H1 (cell line): Measurements from ENCODE around the gene CCDC71. TPM values are rescaled to one million over a fixed set of nuclear protein-coding genes. Genes with fewer than 3 reads are reported as not detected.

ENCODE experiments used
- CTCF ChIA-PET: fragments of 300-600 bp; sonication (Branson Sonifier 250); formaldehyde crosslinking; loops from one replicate; lab custom pipeline; 2021; ENCODE audit not compliant: partially characterized antibody; lab: Charles Lee
- POLR2A ChIA-PET: fragments of 300-600 bp; sonication (Branson Sonifier 250); formaldehyde crosslinking; loops from one replicate; lab custom pipeline; 2021; ENCODE audit warnings: inconsistent platforms; ENCODE audit not compliant: partially characterized antibody; lab: Charles Lee
- DNase-seq, 2 experiments: peaks; one replicate each; pipeline versions ENCODE4 v3.0.0 to v3.0.0-alpha.2; 2010 to 2022; ENCODE audit warnings: low spot score in 2 of 2, low read depth in 1 of 2, mixed read lengths in 1 of 2
- FAIRE-seq: peaks from 2 replicates; lab custom pipeline; 2011; peaks lifted over from hg19 to GRCh38; lab: Jason Lieb, UNC
- H2AFZ ChIP-seq: 2 replicates; pipeline ENCODE4 v1.8.1; 2012; ENCODE audit warnings: low read length, inconsistent platforms
- H2AK5ac ChIP-seq: 2 replicates; pipeline ENCODE4 v1.6.1; 2013; ENCODE audit warnings: low read depth, low read length
- H2BK120ac ChIP-seq: replicated peaks from 2 replicates; pipeline ENCODE3; 2013; ENCODE audit warnings: low read depth, low read length, inconsistent platforms
- H2BK12ac ChIP-seq: 2 replicates; pipeline ENCODE4 v1.6.1; 2013; ENCODE audit warnings: low read depth, low read length
- H2BK15ac ChIP-seq: 2 replicates; pipeline ENCODE4 v1.6.1; 2013; ENCODE audit warnings: low read length
- H2BK20ac ChIP-seq: 2 replicates; pipeline ENCODE4 v1.6.1; 2013; ENCODE audit warnings: low read length
- H2BK5ac ChIP-seq: 2 replicates; pipeline ENCODE4 v1.6.1; 2013; ENCODE audit warnings: low read depth, low read length
- H3K14ac ChIP-seq: 2 replicates; pipeline ENCODE4 v1.6.1; 2013; ENCODE audit warnings: inconsistent platforms; ENCODE audit not compliant: insufficient read length
- H3K18ac ChIP-seq: 2 replicates; pipeline ENCODE4 v1.6.1; 2013; ENCODE audit warnings: low read length; ENCODE audit errors: extremely low read depth
- H3K23ac ChIP-seq: 2 replicates; pipeline ENCODE4 v1.6.1; 2013; ENCODE audit warnings: inconsistent platforms; ENCODE audit not compliant: insufficient read length
- H3K23me2 ChIP-seq: 2 replicates; pipeline ENCODE4 v1.6.1; 2013; ENCODE audit warnings: low read depth, low read length
- H3K27ac ChIP-seq: 2 replicates; pipeline ENCODE4 v1.6.1; 2011; ENCODE audit warnings: low read depth, low read length, inconsistent platforms
- H3K27me3 ChIP-seq, 4 experiments: replicated peaks in 1 of 4; 1 replicate in 1 of 4; 2 replicates in 3 of 4; pipeline versions ENCODE4 v1.6.1 to v1.8.1; 2011 to 2013; ENCODE audit warnings: low read length in 3 of 4, mild to moderate bottlenecking in 3 of 4, inconsistent platforms in 2 of 4, mixed read lengths in 2 of 4, moderate library complexity in 1 of 4; ENCODE audit not compliant: control insufficient read depth in 3 of 4, insufficient read depth in 3 of 4; ENCODE audit errors: extremely low read depth in 1 of 4
- H3K36me3 ChIP-seq, 4 experiments: 2 replicates each; pipeline versions ENCODE4 v1.6.1 to v1.8.1; 2011 to 2013; ENCODE audit warnings: mild to moderate bottlenecking in 4 of 4, low read length in 3 of 4, moderate library complexity in 2 of 4, control low read depth in 1 of 4, inconsistent platforms in 1 of 4; ENCODE audit not compliant: insufficient read depth in 4 of 4, control insufficient read depth in 2 of 4
- H3K4ac ChIP-seq: replicated peaks from 2 replicates; pipeline ENCODE3; 2013; ENCODE audit warnings: low read length, low read depth, mixed read lengths, inconsistent platforms; ENCODE audit not compliant: insufficient read length
- H3K4me1 ChIP-seq, 4 experiments: replicated peaks in 1 of 4; 1 replicate in 1 of 4; 2 replicates in 3 of 4; pipeline versions ENCODE4 v1.6.1 to v1.8.1; 2011 to 2013; ENCODE audit warnings: low read length in 3 of 4, inconsistent platforms in 2 of 4, mixed read lengths in 1 of 4; ENCODE audit not compliant: insufficient read depth in 4 of 4, control insufficient read depth in 3 of 4
- H3K4me2 ChIP-seq, 2 experiments: 2 replicates each; pipeline versions ENCODE4 v1.6.1 to v1.8.1; 2011 to 2013; ENCODE audit warnings: low read depth in 2 of 2, low read length in 2 of 2, control low read depth in 1 of 2, inconsistent platforms in 1 of 2, mild to moderate bottlenecking in 1 of 2; ENCODE audit not compliant: insufficient read depth in 1 of 2
- H3K4me3 ChIP-seq, 4 experiments: fragments of 200-600, 300-600 bp in 1 of 4; sonication (generic), shearing (Covaris generic), sonication (Bioruptor Twin) in 1 of 4; 2 replicates each; pipeline versions ENCODE4 v1.5.1 to v1.8.1; 2011 to 2016; ENCODE audit warnings: low read length in 4 of 4, low read depth in 3 of 4, control low read depth in 2 of 4, inconsistent platforms in 2 of 4, mild to moderate bottlenecking in 2 of 4, mixed read lengths in 1 of 4, moderate library complexity in 1 of 4; ENCODE audit not compliant: insufficient read depth in 2 of 4; ENCODE audit errors: extremely low read depth in 1 of 4
- H3K56ac ChIP-seq: replicated peaks from 2 replicates; pipeline ENCODE3; 2013; ENCODE audit warnings: low read depth, mild to moderate bottlenecking, mixed read lengths, low read length, inconsistent platforms; ENCODE audit not compliant: insufficient read length
- H3K79me1 ChIP-seq: 2 replicates; pipeline ENCODE4 v1.6.1; 2013; ENCODE audit warnings: low read depth, low read length, control low read depth
- H3K79me2 ChIP-seq, 2 experiments: 2 replicates each; pipeline versions ENCODE4 v1.6.1 to v1.8.1; 2012 to 2013; ENCODE audit warnings: low read length in 2 of 2, mild to moderate bottlenecking in 2 of 2, inconsistent platforms in 1 of 2; ENCODE audit not compliant: insufficient read depth in 2 of 2, control insufficient read depth in 1 of 2
- H3K9ac ChIP-seq, 4 experiments: replicated peaks in 1 of 4; 1 replicate in 1 of 4; 2 replicates in 3 of 4; pipeline versions ENCODE4 v1.6.1 to v1.8.1; 2011 to 2013; ENCODE audit warnings: low read depth in 3 of 4, low read length in 3 of 4, control low read depth in 2 of 4, mild to moderate bottlenecking in 2 of 4, moderate library complexity in 2 of 4, inconsistent platforms in 1 of 4; ENCODE audit errors: extremely low read depth in 1 of 4
- H3K9me3 ChIP-seq, 2 experiments: 2 replicates each; pipeline versions ENCODE4 v1.6.1 to v1.8.1; 2012 to 2013; ENCODE audit warnings: mild to moderate bottlenecking in 2 of 2, moderate library complexity in 2 of 2, control low read depth in 1 of 2, inconsistent platforms in 1 of 2, low read depth in 1 of 2, low read length in 1 of 2, mixed read lengths in 1 of 2; ENCODE audit not compliant: insufficient read depth in 2 of 2
- H4K20me1 ChIP-seq, 2 experiments: replicated peaks in 1 of 2; 2 replicates each; pipeline versions ENCODE3 to v1.8.1; 2011 to 2013; ENCODE audit warnings: inconsistent platforms in 2 of 2, low read length in 2 of 2, mild to moderate bottlenecking in 1 of 2; ENCODE audit not compliant: insufficient read depth in 2 of 2, control insufficient read depth in 1 of 2
- H4K5ac ChIP-seq: 2 replicates; pipeline ENCODE4 v1.6.1; 2013; ENCODE audit warnings: low read length, low read depth, mixed read lengths, inconsistent platforms; ENCODE audit not compliant: insufficient read length
- H4K8ac ChIP-seq: 2 replicates; pipeline ENCODE4 v1.8.0; 2013; ENCODE audit warnings: mild to moderate bottlenecking, moderate library complexity, low read length, inconsistent platforms; ENCODE audit not compliant: insufficient read depth; ENCODE audit errors: extremely low read depth
- H4K91ac ChIP-seq: replicated peaks from 2 replicates; pipeline ENCODE3; 2013; ENCODE audit warnings: low read length, mixed read lengths, inconsistent platforms; ENCODE audit not compliant: insufficient read length
- HDAC6 ChIP-seq: IDR thresholded peaks from one replicate; pipeline ENCODE4 v1.7.1; 2012; ENCODE audit warnings: low read depth, mild to moderate bottlenecking, inconsistent platforms, low read length, moderate library complexity
- JUN ChIP-seq: IDR thresholded peaks from 2 replicates; pipeline ENCODE4 v1.6.1; 2011; ENCODE audit warnings: low read depth, mild to moderate bottlenecking, improper control_type of control experiment, low read length
- PHF8 ChIP-seq: fragments of 200-600 bp; sonication (generic); conservative IDR thresholded peaks from 2 replicates; pipeline ENCODE4 v1.7.1; 2012; ENCODE audit warnings: low read depth, mild to moderate bottlenecking, inconsistent platforms, low read length, moderate library complexity
- WGBS, 2 experiments: shearing (Covaris generic) in 1 of 2; methylation state at CpG; one replicate each; pipeline versions ENCODE4 v1.1.6 to v1.1.7; 2013 to 2015; ENCODE audit warnings: low lambda C conversion rate in 2 of 2, mixed read lengths in 2 of 2, inconsistent platforms in 1 of 2, low coverage in 1 of 2, missing lambda C conversion rate in 1 of 2; ENCODE audit not compliant: insufficient replicate concordance in 2 of 2, insufficient coverage in 1 of 2, insufficient read length in 1 of 2; ENCODE audit errors: extremely low coverage in 1 of 2, missing lambda C conversion rate in 1 of 2; 5-methylcytosine and 5-hydroxymethylcytosine counted together
- polyA plus RNA-seq, 7 experiments: library from polyadenylated mRNA; depleted of rRNA in 3 of 7; stranded (reverse) in 5 of 7; unstranded in 2 of 7; fragments of >200 nt in 5 of 7; fragments of 200-250 nt in 2 of 7; gene quantifications; 1 replicate in 5 of 7; 2 replicates in 1 of 7; 4 replicates in 1 of 7; pipeline versions ENCODE4 v1.2.1 to v1.2.3, GENCODE V29; 2011 to 2013; ENCODE audit warnings: missing spikeins in 2 of 7, mixed read lengths in 2 of 7
- total RNA-seq: library from RNA; stranded (reverse); fragmentation: NEBNext Ultra II Directional; extraction: Animal tissue kit (Norgen Biotek cat#: 25700); gene quantifications from 2 replicates; pipeline ENCODE4 v1.2.1, GENCODE V29; 2021

The CCDC71 gene
- total and polyA plus RNA-seq, 2 of the 8 experiments (the other 6 are each of a cell fraction or from before 2014, with no cell fraction given), result 26.7 to 57.4 TPM

GRCh38 chr3:49198611-49199230 is 32.6 kb upstream of the CCDC71 start:
- no peaks in the 10 kb centered on the region; a peak in 1 of 4 replicates for H3K9me3 ChIP-seq
- DNase-seq, result no peak
- no peak overlapping the region for H3K4ac ChIP-seq
- no peak overlapping the region for H3K4me3 ChIP-seq
- no peaks in the 10 kb centered on the region for H3K4me1 ChIP-seq
- CTCF ChIA-PET, result no interaction called here
- H3K79me2 ChIP-seq, result no peaks in the 10 kb centered on the region
- H3K27me3 ChIP-seq, result no peaks in the 10 kb centered on the region
- no peak overlapping the region for H3K4me2 ChIP-seq
- FAIRE-seq, result no peak
- no peak overlapping the region for H3K56ac ChIP-seq
- no peaks in the 10 kb centered on the region for H4K20me1 ChIP-seq
- no peak overlapping the region for H3K9ac ChIP-seq
- H4K5ac ChIP-seq, result no peak overlapping the region
- no peak overlapping the region; the same call in 1 of the 2 replicates for H3K18ac ChIP-seq
- TF ChIP-seq PHF8, result no peak
- no peak for TF ChIP-seq JUN
- TF ChIP-seq HDAC6, result no peak
- H3K14ac ChIP-seq, result no peak overlapping the region
- H3K79me1 ChIP-seq, result no peaks in the 10 kb centered on the region
- no peaks in the 10 kb centered on the region for H3K36me3 ChIP-seq
- 0 out of 2 replicates have a peak overlapping the region, but pooled peaks have one; percentile 39 for H2AK5ac ChIP-seq
- POLR2A ChIA-PET, result no interaction called here
- no peak overlapping the region for H2BK20ac ChIP-seq
- peak overlapping the region; percentile 30; the same call in 1 of the 2 replicates for H2AFZ ChIP-seq
- H2BK5ac ChIP-seq, result no peak overlapping the region
- peak overlapping the region; percentile 29; the same call in 1 of the 2 replicates for H2BK15ac ChIP-seq
- H3K27ac ChIP-seq, result no peak overlapping the region
- H4K91ac ChIP-seq, result no peak overlapping the region
- H2BK120ac ChIP-seq, result no peak overlapping the region
- 94% methylated on average over 24 of the region's 24 CpGs; no CpG with 5 or more reads in 1 of the 2 experiments for WGBS, 2 experiments
- no peak overlapping the region for H2BK12ac ChIP-seq
- no peak overlapping the region; the same call in 1 of the 2 replicates for H4K8ac ChIP-seq
- H3K23ac ChIP-seq, result no peak overlapping the region
- no peaks in the 10 kb centered on the region for H3K23me2 ChIP-seq
